ENCODE measurements around the gene GRPEL2. TPM values are rescaled to one million over a fixed set of nuclear protein-coding genes. Genes with fewer than 3 reads are reported as not detected.

GRPEL2 gene
- total RNA-seq, 4 donors from 2014 or later, result 12.6 to 19.6 (median 13.7) TPM

GRCh38 chr5:149358294-149358651 lies 13.0 kb downstream of the GRPEL2 start:
- 1 to 2% methylated on average over 9 to 18 of the region's 18 CpGs for WGBS, 2 donors
- peak in 1 of 6 experiments; percentile 4 for TF ChIP-seq CTCF (IDR thresholded peaks at IDR 0.05)
- no peak for TF ChIP-seq POLR2A (IDR thresholded peaks at IDR 0.05)
- intact Hi-C loops (cut with DNase I), result no loop called here
- H3K9me3 ChIP-seq, result no peaks in the 10 kb centered on the region
- peak overlapping the region; percentile 21 to 76 (median 71) for H3K4me3 ChIP-seq (replicated peaks in 1 of 3)
- peaks cover 0 to 10% of the 10 kb centered on the region in 2 donors for H3K36me3 ChIP-seq
- H3K4me1 ChIP-seq, result peaks cover 3 to 7% of the 10 kb centered on the region in 2 donors
- DNase-seq, result peak; percentile 56 to 57
- peak overlapping the region in 1 of 3 donors; percentile 61 for H3K27ac ChIP-seq
- H3K27me3 ChIP-seq, result no peaks in the 10 kb centered on the region

GRCh38 chr5:149358868-149359495 lies 13.7 kb downstream of the GRPEL2 start:
- 75 to 84% methylated on average over 8 of the region's 8 CpGs for WGBS, 2 donors
- H3K27me3 ChIP-seq, result no peaks in the 10 kb centered on the region
- intact Hi-C loops (cut with DNase I), result no loop called here
- TF ChIP-seq POLR2A (IDR thresholded peaks at IDR 0.05) (no peak), CTCF (IDR thresholded peaks at IDR 0.05) (no peak)
- H3K4me3 ChIP-seq (replicated peaks in 1 of 3), result no peak overlapping the region
- peaks cover 0 to 2% of the 10 kb centered on the region in 2 donors for H3K36me3 ChIP-seq
- H3K27ac ChIP-seq, result no peak overlapping the region
- no peak for DNase-seq
- H3K9me3 ChIP-seq, result no peaks in the 10 kb centered on the region
- peaks cover 3 to 7% of the 10 kb centered on the region in 2 donors for H3K4me1 ChIP-seq

GRCh38 chr5:149360272-149360671 lies 15.0 kb downstream of the GRPEL2 start:
- Histone ChIP-seq H3K4me1 (peaks cover 3 to 7% of the 10 kb centered on the region in 2 donors), H3K4me3 (replicated peaks in 1 of 3) (no peak overlapping the region), H3K27ac (no peak overlapping the region), H3K36me3 (no peaks in the 10 kb centered on the region), H3K27me3 (no peaks in the 10 kb centered on the region), H3K9me3 (no peaks in the 10 kb centered on the region)
- intact Hi-C loops (cut with DNase I), result no loop called here
- no peak for DNase-seq
- 67 to 86% methylated on average over 1 of the region's 1 CpG for WGBS, 2 donors
- TF ChIP-seq POLR2A (IDR thresholded peaks at IDR 0.05), result no peak
- TF ChIP-seq CTCF (IDR thresholded peaks at IDR 0.05), result no peak

- no peaks in the 10 kb centered on the region for H3K27me3 ChIP-seq
- H3K27ac ChIP-seq, result no peak overlapping the region
- intact Hi-C loops (cut with DNase I), result no loop called here
- H3K36me3 ChIP-seq, result no peaks in the 10 kb centered on the region
- no peak for TF ChIP-seq CTCF (IDR thresholded peaks at IDR 0.05)
- TF ChIP-seq POLR2A (IDR thresholded peaks at IDR 0.05), result no peak
- H3K9me3 ChIP-seq, result no peaks in the 10 kb centered on the region
- WGBS, 2 donors, result 89 to 90% methylated on average over 10 to 12 of the region's 12 CpGs
- peaks cover 3 to 7% of the 10 kb centered on the region in 2 donors for H3K4me1 ChIP-seq
- H3K4me3 ChIP-seq (replicated peaks in 1 of 3), result no peak overlapping the region
- DNase-seq, result no peak
Measured at GRCh38 chr5:149362541-149362940, 17.2 kb downstream of the GRPEL2 start.

- no peak for DNase-seq
- intact Hi-C loops (cut with DNase I), result no loop called here
- H3K4me1 ChIP-seq, result peaks cover 1 to 3% of the 10 kb centered on the region in 2 donors
- TF ChIP-seq POLR2A (IDR thresholded peaks at IDR 0.05) (no peak), CTCF (IDR thresholded peaks at IDR 0.05) (no peak)
- no peak overlapping the region for H3K27ac ChIP-seq
- H3K9me3 ChIP-seq, result no peaks in the 10 kb centered on the region
- H3K36me3 ChIP-seq, result no peaks in the 10 kb centered on the region
- no peak overlapping the region for H3K4me3 ChIP-seq (replicated peaks in 1 of 3)
- H3K27me3 ChIP-seq, result no peaks in the 10 kb centered on the region
Measured at GRCh38 chr5:149363358-149363757, 18.1 kb downstream of the GRPEL2 start.
